ENCODE results near the gene ZNF423.

ZNF423 gene

GRCh38 chr16:49639739-49640431, 216.0 kb downstream of the ZNF423 start:
- peak; percentile 79 for DNase-seq (ENCODE audit: low read depth)

GRCh38 chr16:49638673-49639610, 217.0 kb downstream of the ZNF423 start:
- no peak for DNase-seq (ENCODE audit: low read depth)

GRCh38 chr16:49637933-49638672, 217.8 kb downstream of the ZNF423 start:
- no peak for DNase-seq (ENCODE audit: low read depth)

- no peak for DNase-seq (ENCODE audit: low read depth)
These were observed 218.4 kb downstream of the ZNF423 start for GRCh38 chr16:49637511-49637910.

GRCh38 chr16:49636608-49637007, 219.3 kb downstream of the ZNF423 start:
- no peak for DNase-seq (ENCODE audit: low read depth)

GRCh38 chr16:49635591-49636581, 220.0 kb downstream of the ZNF423 start:
- DNase-seq (ENCODE audit: low read depth), result no peak

- DNase-seq (ENCODE audit: low read depth), result no peak
These were observed 220.9 kb downstream of the ZNF423 start for GRCh38 chr16:49635009-49635350.

- no peak for DNase-seq (ENCODE audit: low read depth)
These were observed 221.5 kb downstream of the ZNF423 start for GRCh38 chr16:49634235-49635008.

- DNase-seq (ENCODE audit: low read depth), result no peak
These were observed 223.1 kb downstream of the ZNF423 start for GRCh38 chr16:49632795-49633184.

GRCh38 chr16:49632086-49632794, 223.7 kb downstream of the ZNF423 start:
- no peak for DNase-seq (ENCODE audit: low read depth)

GRCh38 chr16:49631187-49632041, 224.5 kb downstream of the ZNF423 start:
- no peak for DNase-seq (ENCODE audit: low read depth)

GRCh38 chr16:49630783-49631182, 225.1 kb downstream of the ZNF423 start:
- no peak for DNase-seq (ENCODE audit: low read depth)

GRCh38 chr16:49629851-49630250, 226.1 kb downstream of the ZNF423 start:
- DNase-seq (ENCODE audit: low read depth), result no peak

GRCh38 chr16:49628148-49628547, 227.8 kb downstream of the ZNF423 start:
- DNase-seq (ENCODE audit: low read depth), result no peak

GRCh38 chr16:49625311-49626065, 230.4 kb downstream of the ZNF423 start:
- no peak for DNase-seq (ENCODE audit: low read depth)

GRCh38 chr16:49623501-49624266, 232.2 kb downstream of the ZNF423 start:
- DNase-seq (ENCODE audit: low read depth), result no peak
